Aorta (tissue), 5 donors: ENCODE results near the gene GBF1. TPM values are rescaled to one million over a fixed set of nuclear protein-coding genes. Genes with fewer than 3 reads are reported as not detected.

Source experiments
- ATAC-seq: fragments of 200-7000 bp; cut with Tn5 transposase; one replicate; pipeline ENCODE4 v1.9.1; 2022; ENCODE audit warnings: moderate library complexity; ENCODE audit not compliant: low FRiP score
- DNase-seq, 2 donors: peaks; one replicate each; pipeline ENCODE4 v3.0.0-alpha.2; 2020
- H3K27ac ChIP-seq, 2 donors: one replicate each; pipeline ENCODE4 v1.5.1; 2013; ENCODE audit warnings: low read length in 2 of 2, mild to moderate bottlenecking in 2 of 2, moderate library complexity in 2 of 2, control low read depth in 1 of 2, inconsistent platforms in 1 of 2, low read depth in 1 of 2
- H3K27me3 ChIP-seq, 2 donors: one replicate each; pipeline ENCODE4 v1.6.1; 2013; ENCODE audit warnings: control low read depth in 1 of 2, low read length in 1 of 2, mild to moderate bottlenecking in 1 of 2, moderate library complexity in 1 of 2; ENCODE audit not compliant: insufficient read depth in 2 of 2, control insufficient read depth in 1 of 2
- H3K36me3 ChIP-seq, 2 donors: one replicate each; pipeline ENCODE4 v1.6.1; 2013; ENCODE audit warnings: control low read depth in 1 of 2, low read length in 1 of 2, mild to moderate bottlenecking in 1 of 2; ENCODE audit not compliant: insufficient read depth in 2 of 2, control insufficient read depth in 1 of 2
- H3K4me1 ChIP-seq, 2 donors: one replicate each; pipeline ENCODE4 v1.6.1; 2013; ENCODE audit warnings: low read length in 2 of 2, control low read depth in 1 of 2, mild to moderate bottlenecking in 1 of 2, moderate library complexity in 1 of 2; ENCODE audit not compliant: insufficient read depth in 2 of 2, control insufficient read depth in 1 of 2
- H3K4me3 ChIP-seq, 2 donors: one replicate each; pipeline ENCODE4 v1.5.1; 2013; ENCODE audit warnings: low read length in 2 of 2, control low read depth in 1 of 2, mild to moderate bottlenecking in 1 of 2
- H3K9me3 ChIP-seq: one replicate; pipeline ENCODE4 v1.6.1; 2013; ENCODE audit warnings: mild to moderate bottlenecking, low read length; ENCODE audit not compliant: control insufficient read depth
- WGBS, 2 donors: extraction: QIAGEN DNeasy Blood & Tissue Kit; methylation state at CpG; one replicate each; pipeline ENCODE4 v1.1.7; 2013; 5-methylcytosine and 5-hydroxymethylcytosine counted together
- intact Hi-C, 2 donors: fragments of 100-400 bp; cut with DNase I; formaldehyde crosslinking; loops; one replicate each; pipeline versions ENCODE4 v1.14.2 to v1.15.0; 2022
- polyA plus RNA-seq, 2 donors: library from polyadenylated mRNA; stranded (reverse); fragments of 200-250 nt; gene quantifications; one replicate each; pipeline ENCODE4 v1.2.3, GENCODE V29; 2013
- total RNA-seq, 2 donors: library from RNA; stranded (reverse); fragmentation: NEBNext Ultra II Directional; extraction: Animal tissue kit (Norgen Biotek cat#: 25700); gene quantifications; one replicate each; pipeline ENCODE4 v1.2.1, GENCODE V29; 2021
- donor health status: healthy with polysubstance abuse.
- donor health status: Bipolar disorder and iron deficiency.
- donor health status: DM: no; HTN: no; CAD: no.
- donor health status: DM: no; HTN: no; CAD: no.
- donor health status: DM: yes; HTN: yes; CAD: no.

GBF1 gene
- total and polyA plus RNA-seq, 4 donors = 7.1 to 44.0 (median 32.6) TPM

- Histone ChIP-seq H3K4me3 (no peak overlapping the region), H3K27ac (no peak overlapping the region), H3K27me3 (no peaks in the 10 kb centered on the region), H3K36me3 (no peaks in the 10 kb centered on the region), H3K9me3 (no peaks in the 10 kb centered on the region), H3K4me1 (peaks cover 0 to 4% of the 10 kb centered on the region in 2 donors)
- no peak for ATAC-seq
- intact Hi-C loops = no loop called here
- whole genome bisulfite sequencing, 2 donors = 55 to 60% methylated on average over 7 of the region's 7 CpGs
- DNase-seq = no peak
Observed at GRCh38 chr10:102426803-102427287, 181.5 kb downstream of the GBF1 start.

- Histone ChIP-seq H3K4me3 (no peak overlapping the region), H3K27ac (no peak overlapping the region), H3K36me3 (no peaks in the 10 kb centered on the region), H3K27me3 (no peaks in the 10 kb centered on the region), H3K9me3 (no peaks in the 10 kb centered on the region), H3K4me1 (peaks cover 0 to 4% of the 10 kb centered on the region in 2 donors)
- WGBS, 2 donors = 83 to 85% methylated on average over 8 of the region's 8 CpGs
- ATAC-seq = no peak
- no peak for DNase-seq
- intact Hi-C loops = no loop called here
Observed at GRCh38 chr10:102429468-102429867, 184.1 kb downstream of the GBF1 start.

GRCh38 chr10:102431452-102432124 is 186.3 kb downstream of the GBF1 start:
- no peaks in the 10 kb centered on the region for H3K9me3 ChIP-seq
- no peak overlapping the region for H3K27ac ChIP-seq
- H3K36me3 ChIP-seq = no peaks in the 10 kb centered on the region
- 16 to 19% methylated on average over 4 of the region's 4 CpGs for WGBS, 2 donors
- no peaks in the 10 kb centered on the region for H3K27me3 ChIP-seq
- peaks cover 0 to 4% of the 10 kb centered on the region in 2 donors for H3K4me1 ChIP-seq
- DNase-seq (no peak), ATAC-seq (no peak)
- intact Hi-C loops = loop anchor here in 1 of 2 donors (5.0 kb wide), 1 partner anchor 71 kb away; the partner anchor contains the start of genes ACTR1A and SUFU
- peak overlapping the region; percentile 58 to 73 for H3K4me3 ChIP-seq

Other genes with a start within 250 kb of the GBF1 start
- 10 to 100 TPM; 20.8 to 26.9 TPM for gene ARMH3, start 189.4 kb upstream of the GBF1 start, total RNA-seq
- 10 to 100 TPM in 1 of 2 donors, 1 to 10 TPM in 1; 8.6 to 13.6 TPM for gene ARMH3, start 189.4 kb upstream of the GBF1 start, polyA plus RNA-seq
- gene HPS6, start 180.2 kb upstream of the GBF1 start, total RNA-seq = 10 to 100 TPM; 14.4 to 15.0 TPM
- 1 to 10 TPM; 4.3 to 9.0 TPM for gene HPS6, start 180.2 kb upstream of the GBF1 start, polyA plus RNA-seq
- 10 to 100 TPM; 43.0 to 67.3 TPM for gene LDB1, start 125.2 kb upstream of the GBF1 start, total RNA-seq
- 10 to 100 TPM; 16.2 to 42.8 TPM for gene LDB1, start 125.2 kb upstream of the GBF1 start, polyA plus RNA-seq
- 10 to 100 TPM; 31.4 to 35.9 TPM for gene PPRC1, start 112.5 kb upstream of the GBF1 start, total RNA-seq
- 10 to 100 TPM in 1 of 2 donors, 1 to 10 TPM in 1; 9.8 to 18.1 TPM for gene PPRC1, start 112.5 kb upstream of the GBF1 start, polyA plus RNA-seq
- gene NOLC1, start 93.1 kb upstream of the GBF1 start, total RNA-seq = 10 to 100 TPM; 35.3 to 35.9 TPM
- 10 to 100 TPM; 13.6 to 13.7 TPM for gene NOLC1, start 93.1 kb upstream of the GBF1 start, polyA plus RNA-seq
- gene ELOVL3, start 19.2 kb upstream of the GBF1 start, total RNA-seq = not detected
- not detected for gene ELOVL3, start 19.2 kb upstream of the GBF1 start, polyA plus RNA-seq
- not detected for gene PITX3, start 4.0 kb upstream of the GBF1 start, total RNA-seq
- under 1 TPM in 1 of 2 donors, not detected in 1; 0.13 TPM for gene PITX3, start 4.0 kb upstream of the GBF1 start, polyA plus RNA-seq
- gene NFKB2, start 150.2 kb downstream of the GBF1 start, total RNA-seq = 10 to 100 TPM; 48.4 to 63.3 TPM
- 10 to 100 TPM in 1 of 2 donors, 1 to 10 TPM in 1; 9.8 to 43.4 TPM for gene NFKB2, start 150.2 kb downstream of the GBF1 start, polyA plus RNA-seq
- gene PSD, start 173.3 kb downstream of the GBF1 start, total RNA-seq = 1 to 10 TPM in 1 of 2 donors, under 1 TPM in 1; 0.16 to 1.4 TPM
- under 1 TPM; 0.25 to 0.33 TPM for gene PSD, start 173.3 kb downstream of the GBF1 start, polyA plus RNA-seq
- gene FBXL15, start 175.3 kb downstream of the GBF1 start, total RNA-seq = 10 to 100 TPM in 1 of 2 donors, 1 to 10 TPM in 1; 8.7 to 12.1 TPM
- gene FBXL15, start 175.3 kb downstream of the GBF1 start, polyA plus RNA-seq = 10 to 100 TPM in 1 of 2 donors, 1 to 10 TPM in 1; 7.0 to 30.5 TPM
- 10 to 100 TPM; 40.6 to 48.2 TPM for gene CUEDC2, start 187.0 kb downstream of the GBF1 start, total RNA-seq
- gene CUEDC2, start 187.0 kb downstream of the GBF1 start, polyA plus RNA-seq = 10 to 100 TPM; 55.3 to 80.2 TPM
- not detected for gene C10orf95, start 206.0 kb downstream of the GBF1 start, total RNA-seq
- gene C10orf95, start 206.0 kb downstream of the GBF1 start, polyA plus RNA-seq = under 1 TPM in 1 of 2 donors, not detected in 1; 0.36 TPM